Loucy (cell line): ENCODE measurements around the gene SLC35E1.

Experiments
- H2AFZ ChIP-seq: fragments of 200-600 bp; sonication (generic); 2 replicates; pipeline ENCODE4 v1.6.0; 2016; ENCODE audit warnings: antibody characterized with exemption, mild to moderate bottlenecking, low read length, moderate library complexity
- H3F3A ChIP-seq: fragments of 200-600 bp; 2 replicates; pipeline ENCODE4 v1.6.0; 2016; ENCODE audit warnings: antibody characterized with exemption, low read depth, mild to moderate bottlenecking
- H3K27me3 ChIP-seq: fragments of 200-600 bp; sonication (generic); 2 replicates; pipeline ENCODE4 v1.6.1; 2014; ENCODE audit warnings: low read length, mild to moderate bottlenecking; ENCODE audit not compliant: insufficient read depth, poor library complexity, severe bottlenecking
- H3K36me3 ChIP-seq: fragments of 200-600 bp; sonication (generic); 2 replicates; pipeline ENCODE4 v1.6.1; 2016; ENCODE audit warnings: low read length; ENCODE audit not compliant: insufficient read depth
- H3K4me1 ChIP-seq: fragments of 200-600 bp; sonication (generic); 2 replicates; pipeline ENCODE4 v1.5.1; 2014; ENCODE audit warnings: low read length, mild to moderate bottlenecking; ENCODE audit not compliant: insufficient read depth, poor library complexity, severe bottlenecking
- H3K4me2 ChIP-seq: fragments of 200-600 bp; sonication (generic); 2 replicates; pipeline ENCODE4 v1.6.0; 2014; ENCODE audit warnings: antibody characterized with exemption, low read length, low read depth, mild to moderate bottlenecking; ENCODE audit not compliant: poor library complexity, severe bottlenecking
- H3K4me3 ChIP-seq: fragments of 200-600 bp; sonication (generic); 2 replicates; pipeline ENCODE4 v1.5.1; 2014; ENCODE audit warnings: low read length, mild to moderate bottlenecking, mixed read lengths; ENCODE audit not compliant: poor library complexity, severe bottlenecking
- H3K79me2 ChIP-seq: fragments of 200-600 bp; sonication (generic); 2 replicates; pipeline ENCODE4 v1.6.1; 2014; ENCODE audit warnings: low read length; ENCODE audit not compliant: insufficient read depth
- H3K9ac ChIP-seq: fragments of 200-600 bp; sonication (generic); 2 replicates; pipeline ENCODE4 v1.6.0; 2014; ENCODE audit warnings: mild to moderate bottlenecking, low read depth, low read length, moderate library complexity; ENCODE audit not compliant: poor library complexity, severe bottlenecking
- H3K9me2 ChIP-seq: fragments of 200-600 bp; sonication (generic); replicated peaks from 2 replicates; pipeline ENCODE4 v1.6.1; 2016; ENCODE audit warnings: low read depth, low read length, mixed read lengths
- H3K9me3 ChIP-seq: fragments of 200-600 bp; sonication (generic); 2 replicates; pipeline ENCODE4 v1.6.1; 2014; ENCODE audit warnings: mild to moderate bottlenecking, antibody characterized with exemption, low read length, low read depth; ENCODE audit not compliant: insufficient read depth
- H4K20me1 ChIP-seq: fragments of 200-600 bp; sonication (generic); 2 replicates; pipeline ENCODE4 v1.6.0; 2014; ENCODE audit warnings: antibody characterized with exemption, low read length, mild to moderate bottlenecking; ENCODE audit not compliant: insufficient read depth, poor library complexity, severe bottlenecking
- EZH2phosphoT487 ChIP-seq: fragments of 200-600 bp; IDR thresholded peaks from 2 replicates; pipeline ENCODE4 v1.6.1; 2018; ENCODE audit warnings: antibody characterized with exemption, mild to moderate bottlenecking, moderate library complexity, borderline replicate concordance
- TF ChIP-seq, protein P1 (sequence below): fragments of 200-600 bp; sonication (generic); conservative IDR thresholded peaks from 2 replicates; pipeline ENCODE4 v1.5.1; 2014; ENCODE audit warnings: mild to moderate bottlenecking, antibody characterized with exemption, low read length

SLC35E1 gene

DNA sequence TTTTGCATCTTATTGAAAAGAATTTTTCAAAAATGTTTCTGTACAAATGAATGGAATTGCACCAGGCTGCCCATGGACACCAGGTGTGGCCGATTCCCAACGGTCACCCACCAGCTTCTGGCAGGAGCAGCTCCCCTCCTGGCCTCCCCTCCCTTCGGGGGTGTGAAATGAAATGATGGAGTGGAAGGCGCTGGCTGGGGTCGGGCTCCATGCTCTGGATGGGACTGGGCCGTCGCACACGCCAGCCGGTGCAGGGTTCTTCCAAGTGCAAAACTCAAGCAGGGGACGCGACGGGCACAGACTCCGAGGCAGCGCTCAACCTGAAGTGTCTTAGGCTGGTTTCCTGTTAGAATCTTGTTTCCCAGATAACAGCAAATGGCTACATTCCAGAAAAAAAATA, 54.2 kb downstream of the SLC35E1 start:
- no peak overlapping the region for H3K9ac ChIP-seq
- no peaks in the 10 kb centered on the region for H3K79me2 ChIP-seq
- no peak overlapping the region for H2AFZ ChIP-seq
- no peaks in the 10 kb centered on the region for H3K27me3 ChIP-seq
- H3F3A ChIP-seq: no peaks in the 10 kb centered on the region
- H3K4me2 ChIP-seq: no peak overlapping the region
- H3K36me3 ChIP-seq: peaks cover 60% of the 10 kb centered on the region; the same call in 1 of the 2 replicates
- no peaks in the 10 kb centered on the region for H3K4me1 ChIP-seq
- no peak for TF ChIP-seq EZH2phosphoT487
- TF ChIP-seq, protein P1, sequence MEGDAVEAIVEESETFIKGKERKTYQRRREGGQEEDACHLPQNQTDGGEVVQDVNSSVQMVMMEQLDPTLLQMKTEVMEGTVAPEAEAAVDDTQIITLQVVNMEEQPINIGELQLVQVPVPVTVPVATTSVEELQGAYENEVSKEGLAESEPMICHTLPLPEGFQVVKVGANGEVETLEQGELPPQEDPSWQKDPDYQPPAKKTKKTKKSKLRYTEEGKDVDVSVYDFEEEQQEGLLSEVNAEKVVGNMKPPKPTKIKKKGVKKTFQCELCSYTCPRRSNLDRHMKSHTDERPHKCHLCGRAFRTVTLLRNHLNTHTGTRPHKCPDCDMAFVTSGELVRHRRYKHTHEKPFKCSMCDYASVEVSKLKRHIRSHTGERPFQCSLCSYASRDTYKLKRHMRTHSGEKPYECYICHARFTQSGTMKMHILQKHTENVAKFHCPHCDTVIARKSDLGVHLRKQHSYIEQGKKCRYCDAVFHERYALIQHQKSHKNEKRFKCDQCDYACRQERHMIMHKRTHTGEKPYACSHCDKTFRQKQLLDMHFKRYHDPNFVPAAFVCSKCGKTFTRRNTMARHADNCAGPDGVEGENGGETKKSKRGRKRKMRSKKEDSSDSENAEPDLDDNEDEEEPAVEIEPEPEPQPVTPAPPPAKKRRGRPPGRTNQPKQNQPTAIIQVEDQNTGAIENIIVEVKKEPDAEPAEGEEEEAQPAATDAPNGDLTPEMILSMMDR: no peak
- no peaks in the 10 kb centered on the region for H3K9me3 ChIP-seq
- no peak overlapping the region for H3K4me3 ChIP-seq
- H4K20me1 ChIP-seq: no peaks in the 10 kb centered on the region
- no peaks in the 10 kb centered on the region for H3K9me2 ChIP-seq

DNA sequence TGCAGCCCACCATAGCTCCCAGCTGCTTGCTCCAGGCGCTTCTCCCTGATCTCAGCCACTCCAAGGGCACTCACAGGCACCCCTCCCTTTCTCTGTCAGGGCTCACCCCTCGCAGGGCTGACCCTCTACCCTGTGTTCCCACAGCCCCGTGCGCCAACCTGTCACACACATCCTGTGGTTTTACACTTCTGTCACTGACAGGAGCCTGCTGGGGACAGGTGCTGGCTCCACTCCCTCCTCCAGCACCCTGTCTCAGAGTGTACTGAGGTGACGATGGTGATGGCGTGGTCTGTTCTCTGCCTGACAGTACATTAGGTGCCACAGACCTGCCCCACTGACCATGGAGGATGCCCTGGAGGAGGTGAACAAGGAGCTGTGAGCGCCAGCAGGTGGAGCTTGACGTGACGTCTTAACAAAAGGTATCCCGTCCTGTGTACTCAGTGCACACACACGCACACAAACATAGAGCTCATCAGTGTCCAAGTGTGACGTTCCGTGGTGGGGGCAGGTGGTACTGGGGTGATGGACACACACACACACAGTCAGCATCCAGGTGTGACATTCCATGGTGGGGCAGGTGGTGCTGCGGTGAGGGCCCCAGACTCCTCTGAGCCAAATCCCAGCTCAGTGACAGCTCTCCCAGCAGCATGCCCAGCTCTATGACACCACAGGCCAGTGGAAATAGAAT, 55.1 kb downstream of the SLC35E1 start:
- TF ChIP-seq, protein P1: no peak
- Histone ChIP-seq H2AFZ (no peak overlapping the region), H3K36me3 (peaks cover 52% of the 10 kb centered on the region; the same call in 1 of the 2 replicates)

DNA sequence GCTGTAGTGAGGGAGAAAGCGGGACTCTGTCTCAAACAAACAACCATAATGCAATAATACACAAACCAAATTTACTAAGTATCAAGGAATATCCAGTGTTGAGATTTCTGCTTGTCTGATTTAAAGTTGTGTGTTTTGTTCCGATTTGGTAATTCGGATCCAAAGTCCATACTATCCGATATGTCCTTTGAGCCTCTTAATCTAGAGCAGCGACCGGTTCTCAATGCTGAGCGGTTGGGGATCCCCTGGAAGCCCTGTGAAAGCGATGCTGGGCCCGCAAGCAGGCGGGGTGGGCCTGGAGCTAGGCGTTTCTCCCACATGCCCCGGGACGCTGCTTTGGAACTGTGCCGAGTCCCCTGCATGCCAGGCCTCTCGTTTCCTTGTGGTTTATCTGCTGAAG, 55.8 kb downstream of the SLC35E1 start:
- Histone ChIP-seq H3K9ac (no peak overlapping the region), H3K4me1 (no peaks in the 10 kb centered on the region), H3K79me2 (no peaks in the 10 kb centered on the region), H3K9me2 (no peaks in the 10 kb centered on the region), H3K36me3 (peaks cover 45% of the 10 kb centered on the region; the same call in 1 of the 2 replicates), H2AFZ (no peak overlapping the region), H3K4me3 (no peak overlapping the region), H3K9me3 (no peaks in the 10 kb centered on the region), H3K4me2 (no peak overlapping the region), H3K27me3 (no peaks in the 10 kb centered on the region), H3F3A (no peaks in the 10 kb centered on the region), H4K20me1 (no peaks in the 10 kb centered on the region)
- TF ChIP-seq EZH2phosphoT487: no peak
- TF ChIP-seq, protein P1: no peak

More for the DNA sequence above, 55.1 kb downstream of the SLC35E1 start:
- H3K79me2 ChIP-seq: no peaks in the 10 kb centered on the region
- H3F3A ChIP-seq: no peaks in the 10 kb centered on the region
- no peak overlapping the region for H3K4me3 ChIP-seq
- no peaks in the 10 kb centered on the region for H3K9me2 ChIP-seq
- H3K4me1 ChIP-seq: no peaks in the 10 kb centered on the region
- H3K27me3 ChIP-seq: no peaks in the 10 kb centered on the region
- no peak overlapping the region for H3K9ac ChIP-seq
- no peaks in the 10 kb centered on the region for H3K9me3 ChIP-seq
- H3K4me2 ChIP-seq: no peak overlapping the region
- no peaks in the 10 kb centered on the region for H4K20me1 ChIP-seq
